Effector memory CD4-positive, alpha-beta T cell (primary cell): Measurements from ENCODE around the gene GPR171.

Experiments
- DNase-seq, 3 donors: peaks; one replicate each; pipeline ENCODE4 v3.0.0-alpha.2; 2020
- H3K27ac ChIP-seq: 2 replicates; pipeline ENCODE4 v1.7.0; 2013; ENCODE audit warnings: mild to moderate bottlenecking, low read length, moderate library complexity; ENCODE audit not compliant: insufficient read depth, poor library complexity, severe bottlenecking
- H3K27me3 ChIP-seq: replicated peaks from 2 replicates; pipeline ENCODE4 v1.7.0; 2013; ENCODE audit warnings: mild to moderate bottlenecking, low read length; ENCODE audit not compliant: insufficient read depth, control insufficient read depth, poor library complexity, severe bottlenecking
- H3K36me3 ChIP-seq: 2 replicates; pipeline ENCODE4 v1.7.0; 2013; ENCODE audit warnings: mild to moderate bottlenecking, low read length, moderate library complexity; ENCODE audit not compliant: control insufficient read depth, insufficient read depth
- H3K4me1 ChIP-seq: 2 replicates; pipeline ENCODE4 v1.7.0; 2013; ENCODE audit warnings: low read length, mild to moderate bottlenecking; ENCODE audit not compliant: control insufficient read depth, insufficient read depth, poor library complexity, severe bottlenecking
- H3K4me3 ChIP-seq: 2 replicates; pipeline ENCODE4 v1.7.0; 2013; ENCODE audit warnings: low read length, low read depth, mild to moderate bottlenecking; ENCODE audit not compliant: insufficient read depth, poor library complexity, severe bottlenecking
- H3K9me3 ChIP-seq: 2 replicates; pipeline ENCODE4 v1.7.0; 2013; ENCODE audit warnings: mild to moderate bottlenecking, low read length, moderate library complexity; ENCODE audit not compliant: control insufficient read depth

Gene GPR171

DNA sequence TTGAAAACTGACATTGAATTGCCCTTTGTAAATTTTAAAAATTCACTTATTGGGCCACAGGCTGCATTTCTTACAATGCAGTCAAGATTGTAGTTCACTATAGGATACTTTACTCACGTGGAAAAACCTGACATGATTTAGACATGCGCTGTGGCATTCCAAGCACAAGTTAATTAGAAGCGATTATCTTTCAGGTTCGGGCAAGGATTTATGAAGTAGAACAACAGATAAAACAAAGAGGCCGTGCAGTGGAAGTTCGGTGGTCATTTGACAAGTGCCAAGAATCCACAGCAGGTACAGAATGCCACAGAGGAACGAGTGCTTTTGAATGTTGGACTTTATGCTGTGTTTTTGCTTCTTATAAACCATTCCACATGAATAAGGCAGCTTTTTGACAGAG, 37.8 kb downstream of the GPR171 start:
- no peak for DNase-seq
- Histone ChIP-seq H3K4me3 (no peak overlapping the region), H3K27ac (no peak overlapping the region), H3K36me3 (no peaks in the 10 kb centered on the region), H3K9me3 (no peaks in the 10 kb centered on the region), H3K27me3 (no peaks in the 10 kb centered on the region), H3K4me1 (no peaks in the 10 kb centered on the region)

DNA sequence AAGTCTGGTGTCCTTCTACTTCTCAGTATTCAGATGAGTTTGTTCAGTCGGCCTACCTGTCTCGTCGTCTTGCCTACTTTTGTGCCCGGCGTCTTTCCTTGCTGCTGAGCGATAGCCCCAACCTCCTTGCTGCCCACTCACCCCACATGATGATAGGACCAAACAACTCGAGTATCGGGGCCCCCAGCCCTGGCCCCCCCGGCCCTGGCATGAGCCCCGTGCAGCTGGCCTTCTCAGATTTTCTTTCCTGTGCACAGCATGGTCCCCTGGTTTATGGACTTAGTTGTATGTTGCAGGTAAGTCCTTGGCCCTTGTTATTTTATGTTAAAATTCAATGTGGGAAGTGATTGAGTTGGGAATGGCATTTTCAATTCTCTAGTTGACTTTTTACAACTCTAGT, 43.2 kb downstream of the GPR171 start:
- Histone ChIP-seq H3K27me3 (no peaks in the 10 kb centered on the region), H3K36me3 (no peaks in the 10 kb centered on the region), H3K27ac (no peak overlapping the region), H3K4me3 (no peak overlapping the region), H3K9me3 (no peaks in the 10 kb centered on the region), H3K4me1 (no peaks in the 10 kb centered on the region)
- no peak for DNase-seq

DNA sequence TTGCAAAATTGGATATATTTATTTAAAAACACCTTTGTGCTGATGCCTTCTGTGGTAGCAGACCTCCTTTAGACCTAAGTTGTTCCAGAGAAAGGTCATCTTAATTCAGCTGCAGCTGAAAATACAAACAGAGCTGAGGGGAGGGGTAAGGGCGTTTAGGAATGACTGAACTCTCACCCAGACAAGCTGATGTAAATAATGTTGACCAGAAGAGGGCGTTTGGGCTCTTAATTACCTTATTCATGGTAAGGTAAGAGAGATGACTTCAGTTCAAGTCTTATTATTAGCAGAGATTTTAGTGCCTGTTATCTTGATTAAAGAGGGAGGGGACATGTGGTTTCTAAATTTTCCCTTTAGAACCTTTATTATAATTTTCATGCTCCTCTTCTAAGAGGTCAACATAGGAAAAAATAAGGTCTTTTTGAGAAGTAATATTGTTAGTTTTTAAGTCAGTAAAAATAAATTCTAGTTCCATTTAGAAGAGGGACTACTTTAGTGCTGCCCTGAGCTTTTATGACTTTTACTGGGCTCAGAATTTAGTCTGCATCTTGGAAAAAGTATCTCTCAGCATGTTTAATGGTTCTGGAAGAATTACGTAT, 46.3 kb downstream of the GPR171 start:
- no peaks in the 10 kb centered on the region for H3K4me1 ChIP-seq
- H3K27me3 ChIP-seq: no peaks in the 10 kb centered on the region
- no peak for DNase-seq
- no peaks in the 10 kb centered on the region for H3K9me3 ChIP-seq
- no peak overlapping the region for H3K4me3 ChIP-seq
- H3K27ac ChIP-seq: no peak overlapping the region
- no peaks in the 10 kb centered on the region for H3K36me3 ChIP-seq

DNA sequence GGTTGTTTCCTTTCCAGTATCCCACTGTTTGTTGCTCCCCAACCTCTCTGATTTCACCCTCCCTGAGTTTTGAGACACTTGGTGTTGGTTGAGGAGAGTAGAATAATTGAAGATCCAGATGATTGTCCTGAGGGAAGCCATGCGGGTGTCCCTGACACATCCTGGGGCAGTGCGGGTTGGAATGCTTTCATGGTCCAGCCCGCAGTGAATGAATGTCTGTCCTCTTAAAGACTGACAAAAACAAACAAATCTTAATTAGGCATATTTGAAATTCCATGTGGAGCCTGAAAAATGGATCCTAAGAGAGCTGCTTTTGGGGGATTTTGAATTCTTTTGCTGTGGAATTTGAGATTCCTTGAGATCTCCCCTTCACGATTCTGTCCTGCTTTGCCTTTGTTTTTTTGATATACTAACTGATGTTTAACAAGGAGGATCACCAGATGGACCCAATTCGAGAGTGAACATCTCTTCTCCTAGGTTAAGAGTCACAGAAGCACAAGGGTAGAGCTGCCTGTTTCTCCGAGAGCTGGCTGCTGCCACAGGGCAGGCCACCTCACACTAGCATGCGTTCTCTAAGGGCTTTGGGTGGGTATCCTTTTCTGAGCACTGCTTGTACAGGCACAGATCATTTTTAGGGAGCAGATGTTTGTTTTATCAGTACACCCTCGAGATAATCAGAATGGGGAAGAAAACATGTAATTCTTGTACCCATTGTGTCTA, 47.4 kb downstream of the GPR171 start:
- Histone ChIP-seq H3K9me3 (no peaks in the 10 kb centered on the region), H3K36me3 (no peaks in the 10 kb centered on the region), H3K27me3 (no peaks in the 10 kb centered on the region), H3K4me1 (no peaks in the 10 kb centered on the region), H3K27ac (no peak overlapping the region), H3K4me3 (no peak overlapping the region)
- DNase-seq: no peak

DNA sequence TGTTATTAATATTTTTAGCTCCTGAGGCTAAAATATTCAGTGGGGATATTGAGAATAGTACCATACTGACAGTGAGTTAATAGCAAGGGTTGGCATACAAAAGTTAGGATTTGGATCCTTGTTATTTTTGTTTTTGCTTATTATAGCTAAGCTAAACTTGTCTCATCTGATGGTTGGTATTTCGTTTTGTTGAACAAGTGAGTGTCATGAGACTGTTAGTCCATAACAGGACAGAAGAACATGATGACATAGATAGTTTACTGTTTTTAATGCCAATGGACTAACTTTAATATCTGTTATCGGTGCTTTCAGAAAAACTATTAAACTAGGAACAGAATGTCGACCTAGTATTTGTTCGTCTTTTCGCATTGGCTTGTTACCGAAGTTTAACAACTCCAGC, 48.5 kb downstream of the GPR171 start:
- no peak overlapping the region for H3K27ac ChIP-seq
- no peaks in the 10 kb centered on the region for H3K27me3 ChIP-seq
- DNase-seq: no peak
- H3K4me1 ChIP-seq: no peaks in the 10 kb centered on the region
- no peak overlapping the region for H3K4me3 ChIP-seq
- no peaks in the 10 kb centered on the region for H3K9me3 ChIP-seq
- no peaks in the 10 kb centered on the region for H3K36me3 ChIP-seq

DNA sequence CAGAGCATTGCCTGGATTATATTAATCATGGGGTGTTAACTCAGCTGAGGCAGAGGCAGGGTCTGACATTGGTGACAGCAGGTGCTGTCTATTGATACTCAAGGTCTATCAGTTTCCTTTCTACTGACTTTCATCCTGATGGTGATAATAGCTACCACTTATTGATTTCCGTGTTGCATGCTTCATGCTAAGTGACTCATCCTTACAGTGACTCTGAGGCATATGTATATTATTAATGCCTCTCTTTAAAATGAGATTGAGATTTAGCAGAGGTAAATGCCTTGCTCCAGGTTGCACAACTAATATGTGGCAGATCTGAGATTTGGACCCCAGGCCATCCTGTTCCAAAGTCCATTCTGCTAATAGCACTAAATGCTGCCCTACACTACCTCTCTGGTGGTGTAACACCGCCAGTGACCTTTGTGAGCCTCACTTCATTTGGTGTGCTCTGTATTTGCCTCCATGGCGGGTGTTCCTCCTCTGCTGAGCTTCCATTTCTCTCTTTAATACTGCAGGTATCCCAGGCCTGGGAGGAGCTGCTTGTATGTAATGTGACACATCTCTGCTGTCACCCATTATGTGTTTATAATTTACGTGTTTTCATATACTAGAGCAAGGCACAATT, 50.4 kb downstream of the GPR171 start:
- H3K36me3 ChIP-seq: no peaks in the 10 kb centered on the region
- H3K27me3 ChIP-seq: no peaks in the 10 kb centered on the region
- DNase-seq: no peak
- no peak overlapping the region for H3K27ac ChIP-seq
- no peak overlapping the region for H3K4me3 ChIP-seq
- no peaks in the 10 kb centered on the region for H3K9me3 ChIP-seq
- H3K4me1 ChIP-seq: no peaks in the 10 kb centered on the region
